Measurements from ENCODE around the gene SINHCAF. TPM values are rescaled to one million over a fixed set of nuclear protein-coding genes. Genes with fewer than 3 reads are reported as not detected.

SINHCAF gene
- total RNA-seq, 1 experiment from 2014 or later, result 497 TPM

DNA sequence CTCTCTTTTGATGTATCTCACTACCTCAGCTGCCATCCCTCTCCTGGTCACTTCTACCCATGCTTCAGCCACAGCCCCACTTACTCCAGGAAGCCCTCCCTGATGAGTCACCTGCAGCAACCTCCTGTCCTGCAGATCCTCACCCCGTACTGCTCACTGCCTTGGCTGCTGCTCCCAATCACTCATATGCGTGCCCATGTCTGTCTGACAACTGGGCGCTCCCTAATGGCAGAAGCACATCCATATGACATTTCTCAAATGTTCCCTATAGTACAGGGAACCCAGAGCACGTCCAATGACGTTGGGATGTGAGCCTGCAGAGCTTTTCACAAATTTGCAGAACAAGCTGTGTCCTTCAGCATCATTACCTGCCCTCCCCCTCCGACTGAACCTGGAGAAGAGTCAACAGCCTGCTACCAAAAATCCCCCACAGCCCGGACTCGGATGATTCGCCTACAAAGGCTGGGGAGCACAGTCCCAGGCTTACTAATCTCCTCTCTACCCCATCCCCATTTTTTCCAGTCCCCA lies 90.0 kb downstream of the SINHCAF start:
- no peaks in the 10 kb centered on the region for H3K23me2 ChIP-seq (ENCODE audit: insufficient read length, low read depth, low read length, poor library complexity, severe bottlenecking)
- H2BK5ac ChIP-seq (ENCODE audit: insufficient read length, low read length), result no peak overlapping the region
- no peak overlapping the region for H4K5ac ChIP-seq (ENCODE audit: insufficient read length, low read depth, low read length)
- H3K36me3 Mint-ChIP-seq (ENCODE audit: insufficient read depth in 1 of 3, low read depth in 3 of 3), result peaks cover 0 to 4% (median 4%) of the 10 kb centered on the region in 3 experiments; a peak in 1 of 7 replicates
- no peak overlapping the region for H2AK5ac ChIP-seq (ENCODE audit: insufficient read length, low read length)
- H3K27me3 ChIP-seq (ENCODE audit: insufficient read depth, low read length), result no peaks in the 10 kb centered on the region
- H3K79me1 ChIP-seq (ENCODE audit: insufficient read depth, low read depth, low read length, poor library complexity, severe bottlenecking), result no peaks in the 10 kb centered on the region
- no peak overlapping the region for H3K14ac ChIP-seq (ENCODE audit: insufficient read depth, low read length)
- H3K27me3 Mint-ChIP-seq (ENCODE audit: low read depth), result peaks cover 22% of the 10 kb centered on the region
- H4K8ac ChIP-seq (replicated peaks; ENCODE audit: insufficient read length, low read depth, low read length), result no peak overlapping the region
- no peak overlapping the region for H3K23ac ChIP-seq (ENCODE audit: insufficient read length, low read depth, low read length)
- no peaks in the 10 kb centered on the region for H3K4me1 ChIP-seq (ENCODE audit: insufficient read depth, low read length)
- H3K4me1 Mint-ChIP-seq, result peaks cover 28 to 32% of the 10 kb centered on the region in 2 experiments
- H3K4me3 Mint-ChIP-seq, result no peak overlapping the region
- no peak overlapping the region for H2BK120ac ChIP-seq (ENCODE audit: low read depth, low read length, poor library complexity, severe bottlenecking)
- no peak overlapping the region for H3T11ph ChIP-seq (ENCODE audit: low read length)
- H3K9ac ChIP-seq (ENCODE audit: extremely low read depth, insufficient read length, low read length), result no peak overlapping the region
- DNase-seq, result no peak
- H4K91ac ChIP-seq (ENCODE audit: insufficient read length, low read depth, low read length), result no peak overlapping the region
- H3K18ac ChIP-seq (ENCODE audit: insufficient read length, low read depth, low read length), result no peak overlapping the region
- H3K79me2 ChIP-seq (ENCODE audit: insufficient read depth, low read length), result no peaks in the 10 kb centered on the region
- H3K9me3 Mint-ChIP-seq, result peaks cover 7 to 8% of the 10 kb centered on the region in 2 experiments; a peak in 3 of 5 replicates
- H3K4ac ChIP-seq (ENCODE audit: low read depth, low read length), result no peak overlapping the region
- H3K27ac Mint-ChIP-seq, result no peak overlapping the region
- TF ChIP-seq, protein P1, sequence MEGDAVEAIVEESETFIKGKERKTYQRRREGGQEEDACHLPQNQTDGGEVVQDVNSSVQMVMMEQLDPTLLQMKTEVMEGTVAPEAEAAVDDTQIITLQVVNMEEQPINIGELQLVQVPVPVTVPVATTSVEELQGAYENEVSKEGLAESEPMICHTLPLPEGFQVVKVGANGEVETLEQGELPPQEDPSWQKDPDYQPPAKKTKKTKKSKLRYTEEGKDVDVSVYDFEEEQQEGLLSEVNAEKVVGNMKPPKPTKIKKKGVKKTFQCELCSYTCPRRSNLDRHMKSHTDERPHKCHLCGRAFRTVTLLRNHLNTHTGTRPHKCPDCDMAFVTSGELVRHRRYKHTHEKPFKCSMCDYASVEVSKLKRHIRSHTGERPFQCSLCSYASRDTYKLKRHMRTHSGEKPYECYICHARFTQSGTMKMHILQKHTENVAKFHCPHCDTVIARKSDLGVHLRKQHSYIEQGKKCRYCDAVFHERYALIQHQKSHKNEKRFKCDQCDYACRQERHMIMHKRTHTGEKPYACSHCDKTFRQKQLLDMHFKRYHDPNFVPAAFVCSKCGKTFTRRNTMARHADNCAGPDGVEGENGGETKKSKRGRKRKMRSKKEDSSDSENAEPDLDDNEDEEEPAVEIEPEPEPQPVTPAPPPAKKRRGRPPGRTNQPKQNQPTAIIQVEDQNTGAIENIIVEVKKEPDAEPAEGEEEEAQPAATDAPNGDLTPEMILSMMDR (conservative IDR thresholded peaks at IDR 0.05), result no peak
- no peak overlapping the region for H2AFZ ChIP-seq (ENCODE audit: low read length)
- no peaks in the 10 kb centered on the region for H4K20me1 ChIP-seq (ENCODE audit: control insufficient read depth, insufficient read depth, insufficient read length)
- no peak overlapping the region for H2BK20ac ChIP-seq (ENCODE audit: low read depth, low read length, poor library complexity, severe bottlenecking)
- H2BK15ac ChIP-seq (ENCODE audit: low read depth, low read length), result no peak overlapping the region
- H3K9me3 ChIP-seq (ENCODE audit: control insufficient read depth, low read depth, low read length), result no peaks in the 10 kb centered on the region
- no peak overlapping the region for H3K4me2 ChIP-seq (ENCODE audit: insufficient read depth, insufficient read length, low read length)
- no peak overlapping the region for H3K27ac ChIP-seq (ENCODE audit: insufficient read length, low read depth, low read length)
- no CpG with 5 or more reads among the region's 9 CpGs for WGBS (ENCODE audit: extremely low coverage, insufficient read length, low lambda C conversion rate)
- no peak overlapping the region for H3K56ac ChIP-seq (ENCODE audit: insufficient read length, low read depth, low read length)
- H2BK12ac ChIP-seq (ENCODE audit: insufficient read length, low read depth, low read length), result no peak overlapping the region

Data from H9 (cell line).